NT2/D1 (cell line): ENCODE measurements around the gene HVCN1.

ENCODE experiments used
- YY1 ChIP-seq: IDR thresholded peaks from 2 replicates; pipeline ENCODE4 v1.6.1; 2011; ENCODE audit not compliant: insufficient read length, insufficient read depth
- ZNF274 ChIP-seq: IDR thresholded peaks from 2 replicates; pipeline ENCODE4 v1.6.1; 2011; ENCODE audit warnings: mild to moderate bottlenecking, low read depth, low read length

- TF ChIP-seq YY1 (no peak), ZNF274 (no peak)
Measured at GRCh38 chr12:110698171-110698902, 9.4 kb upstream of the HVCN1 start.
